NCI-H146 treated with DMSO at 0.1 percent for 48 hours (cell line): ENCODE results near the gene EPHB6.

Experiments used
- DNase-seq: peaks from one replicate; lab custom pipeline; 2025; ENCODE audit not compliant: unreplicated experiment; lab: John Stamatoyannopoulos, UW

Gene EPHB6

DNA sequence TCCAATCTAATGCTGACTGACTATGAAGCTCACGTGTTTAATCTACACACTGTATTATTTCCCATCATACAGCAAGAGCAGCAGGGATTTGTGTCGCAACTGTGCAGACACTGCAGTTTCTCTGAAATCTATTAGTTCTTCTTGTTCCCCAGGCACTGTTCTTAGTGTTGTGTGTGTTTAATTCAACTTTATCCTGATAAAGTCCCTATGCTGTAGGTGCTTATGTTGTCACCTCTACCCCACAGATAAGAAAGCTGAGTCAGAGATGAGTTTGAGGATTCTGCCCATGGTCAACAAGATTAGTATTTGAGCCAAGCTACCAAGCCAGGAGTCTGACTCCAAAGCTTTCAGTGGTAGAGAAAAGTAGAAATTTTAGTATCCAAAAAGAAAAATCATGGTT lies 22.5 kb upstream of the EPHB6 start:
- no peak for DNase-seq

DNA sequence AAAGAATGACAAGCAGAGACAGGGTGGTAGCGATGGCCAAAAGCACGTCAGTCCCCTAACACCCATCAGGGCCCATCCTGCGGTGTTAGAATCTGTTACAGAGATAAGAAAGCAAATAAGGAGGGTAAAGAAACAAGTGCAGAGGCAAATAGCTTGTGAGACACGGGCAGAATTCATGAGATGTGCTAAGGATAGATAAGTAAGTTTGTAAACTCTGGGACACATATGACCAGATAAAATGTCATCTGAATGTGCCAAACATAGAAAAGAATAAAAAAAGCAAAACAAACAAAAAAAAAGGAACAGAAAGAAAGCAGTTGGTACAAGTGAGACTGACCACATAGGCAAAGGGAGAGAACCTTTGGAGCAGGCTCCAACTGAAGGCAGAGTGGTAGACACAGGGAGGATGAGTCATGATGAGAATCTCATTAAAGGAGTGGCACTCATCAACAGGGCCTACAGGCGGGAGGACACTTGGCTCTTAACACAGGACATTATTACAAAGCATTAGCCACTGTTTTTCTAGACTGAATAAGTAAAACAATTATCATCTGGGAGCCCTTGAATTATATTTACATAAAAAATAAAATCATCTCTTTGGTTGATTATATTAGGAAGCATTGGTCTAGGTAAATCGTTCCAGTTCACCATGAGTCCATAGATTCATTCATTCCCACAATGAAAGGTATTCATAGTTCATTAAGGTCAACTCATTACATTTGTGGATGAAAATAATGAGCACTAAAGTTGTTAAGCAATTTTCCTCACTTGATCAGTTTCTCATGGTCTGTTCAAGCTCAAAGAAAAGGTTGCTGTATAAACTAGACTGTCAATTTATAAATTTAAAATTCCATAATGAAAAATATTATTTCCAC lies 21.5 kb upstream of the EPHB6 start:
- DNase-seq, result no peak

DNA sequence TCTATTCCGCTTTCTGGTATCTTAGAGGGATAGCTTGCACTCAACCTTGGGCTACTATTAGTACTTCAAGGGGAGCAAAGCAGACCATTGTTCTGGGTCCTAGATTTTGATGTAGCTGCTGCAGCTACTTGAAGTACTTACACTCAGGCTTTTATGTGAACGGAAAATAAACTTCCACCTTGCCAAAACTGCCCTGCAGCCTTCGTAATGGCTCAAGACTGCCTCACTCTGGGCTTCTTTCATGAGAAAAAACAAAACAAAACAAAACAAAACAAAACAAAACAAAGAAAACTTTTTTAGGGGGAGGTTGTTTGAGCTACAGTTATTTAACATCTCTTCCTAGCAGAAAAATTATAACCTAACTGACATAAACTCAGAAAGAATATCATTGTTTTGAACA lies 19.4 kb upstream of the EPHB6 start:
- no peak for DNase-seq

DNA sequence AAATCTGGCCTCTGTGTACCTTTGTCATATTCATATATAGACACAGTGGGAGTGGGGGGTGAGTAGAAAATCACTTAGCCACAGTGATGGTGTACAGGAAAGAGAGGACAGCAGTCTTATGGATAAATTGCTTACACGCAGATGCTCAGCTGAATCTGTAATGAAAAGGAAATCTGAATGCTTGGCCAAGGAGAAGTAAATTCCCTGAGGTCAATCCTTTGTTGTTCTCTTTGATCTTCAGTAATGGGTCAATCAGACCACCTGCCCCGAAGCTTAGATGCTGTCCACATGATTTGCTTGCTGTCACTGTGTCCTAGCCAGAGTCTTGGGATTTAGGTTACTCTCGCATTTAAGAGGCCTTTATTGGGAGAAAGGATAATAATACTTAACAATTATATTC lies 18.4 kb upstream of the EPHB6 start:
- DNase-seq, result no peak

DNA sequence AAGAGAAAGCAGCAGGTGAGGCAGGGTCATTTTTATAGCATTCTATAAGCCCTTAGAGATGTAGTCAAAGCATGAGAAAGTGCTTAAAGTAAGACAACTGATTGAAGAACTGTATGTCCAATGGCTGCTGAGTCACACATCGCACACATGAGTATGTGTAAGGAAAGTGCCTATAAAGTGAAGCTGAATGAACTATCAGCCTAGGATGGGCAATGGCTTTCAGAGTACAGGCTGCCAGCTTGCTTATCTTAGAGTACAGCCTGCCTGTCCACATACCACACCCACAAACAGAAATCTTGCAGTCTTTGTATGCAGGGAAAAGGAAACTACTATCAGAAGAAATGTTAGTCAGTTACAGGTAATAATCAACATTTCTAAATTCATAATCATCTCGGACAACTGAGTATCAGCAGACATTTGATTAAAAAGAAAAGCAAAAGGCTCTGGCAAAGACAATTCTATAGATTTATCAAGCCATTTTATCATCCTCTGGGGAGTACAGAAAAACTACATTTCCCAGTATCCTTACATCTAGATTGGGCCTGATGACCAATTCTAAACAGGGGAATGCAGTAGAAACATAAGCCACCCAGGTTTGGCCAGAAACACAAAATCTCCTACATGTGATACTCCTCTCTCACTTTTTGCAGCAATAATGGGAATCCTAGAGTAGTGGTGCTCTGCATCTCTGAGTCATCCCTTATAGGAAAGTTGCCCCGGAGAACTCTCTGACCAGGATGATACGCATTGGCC lies 16.2 kb upstream of the EPHB6 start:
- no peak for DNase-seq

DNA sequence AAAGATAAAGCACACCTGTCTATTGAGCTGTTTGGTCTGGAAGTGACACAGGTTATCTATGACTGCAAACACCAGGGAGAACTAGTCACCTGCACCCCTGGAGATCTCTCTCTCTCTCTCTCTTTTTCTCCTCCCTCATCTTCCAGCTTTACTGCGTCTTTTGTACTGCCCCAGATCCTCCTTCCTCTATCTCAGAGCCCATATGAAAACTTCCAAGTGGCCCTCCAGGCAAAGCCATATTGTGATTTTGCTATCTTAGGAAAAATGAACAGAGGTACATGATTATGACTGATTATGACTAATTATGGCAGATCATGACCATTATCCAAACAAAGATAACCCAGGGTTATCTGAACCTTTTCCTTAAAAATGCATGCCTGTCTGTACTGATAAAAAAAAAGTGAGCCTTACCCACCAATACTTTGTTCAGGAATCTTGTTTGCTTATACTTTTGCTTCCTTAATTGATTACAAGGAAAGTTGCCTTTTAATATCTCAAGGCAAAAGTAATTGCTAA lies 12.6 kb upstream of the EPHB6 start:
- no peak for DNase-seq

DNA sequence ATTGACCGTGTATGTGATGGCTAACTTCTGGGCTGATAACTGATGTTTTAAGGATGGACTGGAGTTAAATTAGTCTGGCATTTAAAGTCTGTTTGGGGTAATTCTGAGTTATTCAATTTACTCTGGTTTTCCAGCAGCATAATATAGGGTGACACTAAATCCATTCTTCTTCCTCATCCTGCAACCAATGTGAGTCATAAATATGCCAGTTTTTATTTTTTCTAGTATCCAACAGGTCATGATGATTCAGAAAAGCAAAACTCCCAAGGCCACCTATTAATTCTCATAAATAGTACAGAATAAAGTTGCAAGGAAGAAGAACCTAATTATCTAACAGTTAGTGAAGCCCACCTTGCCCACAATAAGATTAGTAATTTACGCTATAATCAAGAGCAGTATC lies 7.5 kb upstream of the EPHB6 start:
- DNase-seq, result no peak

DNA sequence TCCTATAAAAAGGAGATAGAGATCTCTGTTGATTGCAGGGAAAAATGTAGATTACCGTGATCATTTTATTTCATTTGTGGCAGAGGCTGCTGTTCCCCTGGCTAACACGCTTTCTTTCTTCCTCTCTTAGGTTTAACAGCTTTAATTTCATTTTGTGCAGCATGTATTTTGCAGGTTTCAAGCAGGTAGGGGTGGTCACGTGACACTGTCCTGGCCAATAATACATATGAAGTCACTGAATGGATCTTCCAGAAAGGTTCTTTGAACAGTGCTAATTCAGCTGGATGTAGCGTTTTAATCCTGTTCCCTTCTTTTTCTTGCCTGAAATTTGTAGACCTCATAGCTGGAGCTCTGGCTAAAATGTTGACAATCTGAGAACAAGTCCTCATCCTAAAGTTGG lies 3.6 kb upstream of the EPHB6 start:
- no peak for DNase-seq

DNA sequence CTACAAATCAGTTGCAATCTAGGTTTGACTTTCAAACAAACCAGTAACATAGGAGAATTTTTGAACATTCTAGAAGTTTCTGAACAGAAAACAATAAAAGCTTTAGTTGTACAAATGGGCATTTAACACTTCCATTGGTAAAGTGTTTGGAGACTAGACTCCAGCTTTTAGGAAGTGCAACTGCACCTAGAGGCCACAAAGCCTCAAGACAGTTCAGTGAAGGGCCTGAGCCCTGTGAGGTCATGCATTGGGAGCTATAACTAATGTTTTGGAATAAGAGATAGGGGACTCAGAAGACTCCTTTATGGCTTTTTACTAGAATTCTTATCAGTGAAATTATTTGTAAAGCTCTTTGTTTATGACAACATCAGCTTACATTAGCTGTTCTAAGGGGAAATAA lies 3.0 kb upstream of the EPHB6 start:
- DNase-seq, result no peak

DNA sequence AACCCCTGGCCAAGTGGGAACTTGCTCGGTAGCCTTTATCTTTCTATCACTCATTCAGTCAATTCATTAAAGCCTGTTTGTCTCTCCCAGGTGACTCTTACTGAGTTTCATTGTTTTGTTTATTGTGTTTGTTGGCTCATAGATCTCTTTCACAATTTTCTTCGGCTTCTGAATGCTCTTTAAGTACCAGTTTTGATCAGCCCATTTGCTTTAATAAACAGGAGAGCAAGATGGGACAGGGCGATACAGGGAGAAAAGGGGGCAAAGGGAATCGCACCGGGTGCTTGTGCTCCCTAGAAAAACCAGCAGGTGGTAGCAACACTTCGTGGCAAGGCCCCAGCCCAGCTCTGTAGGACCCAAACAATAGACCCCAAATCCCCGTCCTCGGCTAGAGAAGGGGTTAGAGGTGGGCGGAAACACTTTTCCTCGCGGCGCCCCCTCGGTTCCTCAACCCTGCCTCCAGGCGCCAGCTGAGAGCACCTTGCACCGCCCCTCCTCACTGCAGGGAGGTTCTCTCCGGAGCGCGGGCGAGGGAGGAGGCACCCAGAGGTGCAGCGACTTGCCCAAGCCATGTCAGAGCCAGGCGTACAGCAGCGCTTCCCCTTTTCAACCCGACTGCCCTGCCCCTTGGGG lies 1.0 kb upstream of the EPHB6 start:
- DNase-seq, result no peak

DNA sequence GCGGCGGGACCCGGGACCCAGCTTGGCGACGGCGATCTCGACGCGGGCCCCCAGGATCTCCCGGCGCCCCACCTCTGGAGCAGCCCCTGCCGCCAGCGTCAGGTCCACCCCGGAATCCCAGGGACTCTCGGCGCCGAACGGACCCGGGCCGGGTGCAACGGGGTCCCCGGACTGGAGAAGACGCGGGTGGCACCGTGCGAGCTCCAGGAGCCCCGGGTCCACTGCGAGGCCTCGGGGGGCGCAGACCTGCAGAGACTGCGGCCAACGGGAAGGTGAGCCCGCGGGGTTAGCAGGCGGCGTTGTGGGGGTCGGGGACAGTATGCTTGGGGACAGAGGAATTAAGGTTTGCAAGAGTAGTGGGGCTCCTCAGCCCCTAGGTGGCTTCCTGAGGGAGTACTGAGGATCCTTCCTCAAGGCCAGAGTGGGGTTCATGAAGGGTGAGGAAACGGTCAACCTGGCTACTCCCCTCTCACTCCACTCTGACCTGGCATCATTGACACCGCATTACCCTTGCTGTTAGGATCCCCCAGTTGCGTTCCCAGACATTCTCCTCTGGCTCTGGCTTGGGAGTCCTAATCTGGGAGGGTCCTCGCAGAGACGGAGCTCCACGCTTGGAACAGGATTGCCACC lies 353 bp downstream of the EPHB6 start:
- no peak for DNase-seq

DNA sequence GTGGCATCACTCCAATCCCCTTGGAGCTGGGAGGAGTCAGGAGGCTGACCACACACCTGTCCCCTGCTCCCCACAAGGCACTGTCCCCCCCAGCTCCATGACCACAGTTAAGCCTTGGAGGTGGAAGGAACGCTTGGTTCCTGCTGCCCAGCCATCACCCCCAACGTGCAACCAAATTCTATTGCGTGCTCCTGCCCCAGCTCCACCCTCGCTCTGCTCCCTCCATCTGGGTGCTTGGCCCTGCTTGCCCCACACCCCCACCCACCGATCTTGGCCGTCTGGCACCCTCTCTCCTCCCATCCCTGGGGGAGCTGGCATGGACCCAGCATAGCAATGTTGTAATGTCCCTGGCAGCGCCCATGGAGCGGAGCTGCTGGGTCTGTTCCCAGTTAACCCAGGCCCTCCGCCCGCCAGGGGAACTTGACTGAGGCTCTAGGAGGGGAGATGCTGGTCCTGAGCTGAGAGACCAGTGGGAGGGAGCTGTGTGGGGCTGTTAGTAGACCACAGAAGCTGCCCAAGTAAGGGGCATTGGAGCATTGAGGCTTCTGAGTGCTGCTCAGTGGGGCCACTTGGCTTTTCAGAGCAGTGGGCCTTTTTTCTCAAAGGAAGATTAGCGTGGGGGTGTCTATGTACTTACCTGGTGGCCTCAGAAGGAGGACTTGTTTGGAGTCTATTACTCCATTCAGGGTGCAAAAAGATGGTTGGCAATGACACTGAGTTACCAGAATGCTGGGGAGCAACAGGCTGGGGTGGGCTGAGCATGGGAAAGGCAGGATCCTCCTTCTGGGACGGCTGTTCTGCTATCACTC lies 1.1 kb downstream of the EPHB6 start:
- no peak for DNase-seq

DNA sequence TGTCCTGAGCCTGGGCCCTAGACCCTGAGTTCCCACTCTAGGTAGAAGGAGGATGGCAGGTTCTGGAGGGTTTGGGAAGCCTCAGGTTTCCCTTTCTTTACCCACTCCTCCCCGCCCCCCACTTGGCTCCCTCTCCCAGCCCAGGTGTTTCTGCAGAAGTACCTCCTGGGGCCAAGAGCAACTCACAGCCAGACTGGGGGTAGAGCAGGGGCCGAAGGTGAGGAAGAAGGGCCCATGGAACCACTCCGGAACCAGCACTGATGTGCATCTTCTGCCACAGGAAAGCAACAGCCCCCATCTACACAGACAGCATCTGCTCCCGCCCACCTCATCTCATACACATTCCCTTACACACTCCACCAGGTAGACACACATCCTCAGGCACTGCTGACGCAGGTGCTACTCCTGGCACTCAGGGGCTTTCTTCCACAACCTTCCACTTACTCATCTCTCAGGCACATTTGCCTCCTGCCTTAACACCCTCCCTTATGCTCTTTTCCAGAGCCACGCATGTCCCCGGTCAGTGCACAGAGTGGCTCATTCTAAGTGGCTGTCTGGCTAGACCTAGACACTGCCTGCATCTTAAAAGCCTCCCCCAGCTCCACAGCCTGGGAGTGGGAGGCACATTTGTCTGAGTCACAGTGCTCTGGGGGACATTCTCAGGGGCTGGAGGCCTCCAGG lies 1.8 kb downstream of the EPHB6 start:
- DNase-seq, result no peak

DNA sequence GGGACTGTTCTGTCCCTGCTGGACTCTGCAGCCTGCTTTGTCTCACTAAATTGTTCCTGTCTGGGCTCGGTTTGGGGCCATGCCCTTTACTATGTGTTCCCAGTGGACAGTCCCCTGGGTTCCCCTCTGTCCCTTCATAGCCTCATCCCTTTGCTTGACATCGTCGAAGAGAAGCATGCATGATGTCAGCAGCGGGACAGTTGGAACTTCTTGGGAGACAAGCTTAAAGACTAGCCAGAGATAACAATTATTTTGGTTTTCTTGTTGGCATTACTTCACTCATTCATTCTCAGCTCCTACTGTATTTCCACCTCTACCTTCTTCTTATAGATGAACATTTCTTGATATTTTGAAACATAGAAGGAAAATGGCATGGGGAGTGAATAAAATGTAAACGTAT lies 2.7 kb downstream of the EPHB6 start:
- DNase-seq, result no peak

DNA sequence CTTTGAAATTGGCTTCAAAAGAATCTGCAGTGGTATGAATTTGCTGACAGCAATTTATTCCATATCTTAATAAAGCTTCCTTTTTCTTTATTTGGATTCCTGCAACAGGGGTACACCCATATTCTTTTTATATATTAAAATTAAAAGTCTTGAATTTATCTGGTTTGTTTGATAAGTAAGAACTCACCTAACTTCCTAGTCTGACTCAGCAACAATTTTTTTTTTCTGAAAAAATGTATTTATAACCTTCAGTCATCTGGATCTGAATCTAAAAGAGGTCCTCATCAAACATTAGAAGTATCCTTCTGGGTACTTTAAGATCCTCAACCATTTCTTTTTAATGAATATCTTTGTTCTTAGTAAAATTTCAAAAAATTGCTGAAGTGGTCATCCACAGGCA lies 4.5 kb downstream of the EPHB6 start:
- DNase-seq, result no peak

DNA sequence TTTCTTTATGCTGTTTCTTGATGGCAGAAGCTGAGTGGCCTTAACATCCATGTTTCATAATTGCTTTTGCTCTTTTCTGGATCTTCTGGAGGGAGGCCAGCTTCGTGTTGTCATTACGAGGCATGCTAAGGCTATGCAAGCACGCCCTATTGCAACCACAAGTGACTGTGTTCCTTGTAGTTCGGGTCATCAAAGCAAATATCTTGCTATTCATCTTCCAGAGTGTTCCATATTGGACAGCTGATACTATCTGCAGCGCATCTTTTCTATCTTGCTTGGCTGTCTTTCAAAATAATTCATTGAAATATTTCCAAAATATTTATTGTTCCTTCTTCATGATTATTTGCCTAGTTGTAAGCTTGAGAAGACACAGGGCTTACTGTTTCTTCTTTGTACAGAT lies 5.0 kb downstream of the EPHB6 start:
- DNase-seq, result no peak

DNA sequence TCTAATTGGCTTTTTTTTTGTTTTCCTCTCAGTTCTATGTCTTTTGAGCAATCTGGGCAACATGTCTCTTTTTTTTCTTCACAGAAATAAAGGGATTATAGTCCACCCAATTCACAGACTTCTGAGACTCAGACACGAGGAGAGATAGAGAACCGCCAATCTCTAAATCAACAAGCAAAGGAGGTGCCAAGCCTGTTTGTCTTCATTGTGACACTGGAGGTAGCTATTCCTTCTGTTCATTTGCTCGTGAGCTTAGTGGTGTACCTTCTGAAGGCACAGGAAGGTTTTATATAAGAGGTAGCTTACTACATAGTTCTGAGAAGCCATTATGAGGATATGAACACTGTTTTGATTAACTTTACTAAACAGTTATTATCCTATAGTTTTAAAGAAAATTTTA lies 6.1 kb downstream of the EPHB6 start:
- DNase-seq, result no peak

DNA sequence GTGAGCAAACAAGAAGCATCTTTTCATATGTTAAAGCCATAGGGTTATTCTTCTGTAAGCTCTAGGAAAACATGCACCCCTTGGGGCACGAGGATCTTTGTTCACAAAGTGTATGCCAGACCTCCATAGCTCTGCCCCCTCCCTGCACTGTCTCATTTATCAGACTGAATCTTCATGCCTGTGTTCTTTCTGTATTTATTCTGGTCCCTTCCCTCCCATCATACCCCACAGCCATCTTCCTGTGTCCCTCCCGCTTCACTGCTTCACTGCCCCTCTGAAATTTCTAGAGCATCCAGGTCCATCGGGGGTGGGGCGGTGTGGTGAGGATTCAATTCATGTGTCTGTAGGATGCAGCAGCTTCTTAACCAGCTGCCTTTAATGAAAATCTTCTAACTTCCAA lies 7.5 kb downstream of the EPHB6 start:
- no peak for DNase-seq

DNA sequence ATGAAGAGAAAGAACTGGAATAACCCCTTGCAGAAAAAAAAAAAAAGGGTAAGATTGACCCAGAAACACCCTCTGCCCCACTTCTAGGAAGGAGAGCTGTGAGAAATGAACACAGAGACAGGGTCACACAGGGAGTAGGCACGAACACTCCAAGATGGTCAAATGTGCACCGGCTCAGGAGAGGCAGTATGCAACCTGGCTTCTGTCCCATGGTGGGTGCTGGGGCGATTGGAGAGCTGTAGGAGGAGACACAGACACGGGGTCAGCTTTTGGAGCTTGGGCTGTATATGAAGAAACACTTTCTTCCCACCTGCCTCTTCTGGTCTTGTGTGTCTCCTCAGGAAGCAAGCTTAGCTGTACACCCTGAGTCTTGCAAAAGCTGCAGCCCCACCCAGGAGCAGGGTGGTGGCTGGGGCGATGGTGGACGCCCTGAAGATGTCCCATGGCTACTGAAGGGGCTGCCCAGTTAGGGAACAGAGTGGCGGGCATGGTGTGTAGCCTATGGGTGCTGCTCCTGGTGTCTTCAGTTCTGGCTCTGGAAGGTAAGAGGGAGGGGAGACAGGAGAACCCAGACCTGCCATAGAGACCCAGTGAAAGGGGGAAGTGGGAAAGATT lies 8.0 kb downstream of the EPHB6 start:
- no peak for DNase-seq
